Measurements from ENCODE around the gene CLEC20A.

DNA sequence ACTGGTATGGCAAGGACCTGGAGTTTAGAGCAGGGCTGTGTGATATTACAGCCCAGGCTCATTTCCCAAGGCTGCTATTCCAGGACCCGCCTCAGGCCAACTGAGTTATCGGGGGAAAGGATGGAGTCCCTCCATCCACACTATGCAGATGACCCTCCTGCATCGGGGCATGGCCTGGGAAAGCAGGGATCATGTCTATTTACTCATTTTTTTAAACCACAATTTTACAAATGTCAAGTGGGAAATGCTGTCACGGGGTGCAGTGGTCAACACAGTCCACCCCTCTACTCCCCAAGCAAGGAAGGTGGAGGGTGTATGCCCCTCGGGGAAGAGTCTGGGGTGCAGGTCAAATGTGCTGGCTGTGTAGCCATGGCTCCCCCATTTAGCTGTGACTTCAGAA, 6.1 kb upstream of the CLEC20A start:
- no peak for TF ChIP-seq CTCF (optimal IDR thresholded peaks at IDR 0.05 in 1 of 3, IDR thresholded peaks at IDR 0.05 in 1 of 3, conservative IDR thresholded peaks at IDR 0.05 in 1 of 3; ENCODE audit: extremely low read depth in 1 of 3, insufficient read depth in 2 of 3, low read length in 3 of 3)
- no peak for TF ChIP-seq EZH2 (IDR thresholded peaks at IDR 0.05; ENCODE audit: low read length)

All from keratinocyte (primary cell).